PC-3 (cell line): ENCODE measurements around the gene SEMA4A. TPM values are rescaled to one million over a fixed set of nuclear protein-coding genes. Genes with fewer than 3 reads are reported as not detected.

Experiments
- ATAC-seq: fragments of 200-7000 bp; cut with Tn5 transposase; 2 replicates; pipeline ENCODE4 v1.9.1; 2020; ENCODE audit warnings: mild to moderate bottlenecking, moderate library complexity
- BruUV-seq: library from RNA; stranded (reverse); fragments of 400-500 nt; replicated peaks from 2 replicates; lab custom pipeline; 2021; lab: Mats Ljungman, UMichigan
- CTCF ChIA-PET: fragments of 300-600 bp; sonication (Branson Sonifier 250); formaldehyde crosslinking; loops from one replicate; lab custom pipeline; 2022; ENCODE audit warnings: antibody characterized with exemption; lab: Charles Lee
- POLR2A ChIA-PET: fragments of 300-600 bp; sonication (Branson Sonifier 250); formaldehyde crosslinking; loops from one replicate; lab custom pipeline; 2022; ENCODE audit warnings: antibody characterized with exemption; ENCODE audit not compliant: unreplicated experiment; lab: Charles Lee
- DNase-seq: peaks from one replicate; pipeline ENCODE4 v3.0.0-alpha.2; 2015
- H2AFZ ChIP-seq: fragments of 300-600 bp; sonication (generic); 2 replicates; pipeline ENCODE4 v1.6.0; 2016; ENCODE audit warnings: antibody characterized with exemption, low read length
- H3F3A ChIP-seq: fragments of 300-600 bp; sonication (generic); one replicate; pipeline ENCODE4 v1.6.0; 2017; ENCODE audit warnings: antibody characterized with exemption, low read length, control low read depth, mild to moderate bottlenecking; ENCODE audit not compliant: unreplicated experiment
- H3K27ac ChIP-seq: fragments of 300-600 bp; sonication (generic); 2 replicates; pipeline ENCODE4 v1.5.1; 2016; ENCODE audit warnings: mild to moderate bottlenecking, low read length
- H3K27me3 ChIP-seq: fragments of 300-600 bp; sonication (generic); 2 replicates; pipeline ENCODE4 v1.6.1; 2016; ENCODE audit warnings: low read length, mixed read lengths
- H3K36me3 ChIP-seq: fragments of 300-600 bp; sonication (generic); 2 replicates; pipeline ENCODE4 v1.6.1; 2016; ENCODE audit warnings: low read depth, mixed run types, low read length, mixed read lengths
- H3K4me1 ChIP-seq: fragments of 300-600 bp; sonication (generic); 2 replicates; pipeline ENCODE4 v1.5.1; 2016; ENCODE audit warnings: low read length; ENCODE audit not compliant: insufficient read depth
- H3K4me2 ChIP-seq: fragments of 300-600 bp; sonication (generic); 2 replicates; pipeline ENCODE4 v1.6.0; 2016; ENCODE audit warnings: low read length
- H3K4me3 ChIP-seq: fragments of 300-600 bp; sonication (generic); 2 replicates; pipeline ENCODE4 v1.5.1; 2016; ENCODE audit warnings: mild to moderate bottlenecking, low read length, mixed read lengths
- H3K79me2 ChIP-seq: fragments of 300-600 bp; sonication (generic); 2 replicates; pipeline ENCODE4 v1.6.1; 2017; ENCODE audit warnings: low read length, mixed read lengths
- H3K9ac ChIP-seq: fragments of 300-600 bp; sonication (generic); 2 replicates; pipeline ENCODE4 v1.6.0; 2016; ENCODE audit warnings: mild to moderate bottlenecking, low read length
- H3K9me2 ChIP-seq: fragments of 300-600 bp; sonication (generic); replicated peaks from 2 replicates; pipeline ENCODE4 v1.6.1; 2016; ENCODE audit warnings: mixed run types, low read length, mixed read lengths
- H3K9me3 ChIP-seq: fragments of 300-600 bp; sonication (generic); 2 replicates; pipeline ENCODE4 v1.6.1; 2016; ENCODE audit warnings: low read length, mixed read lengths
- H4K20me1 ChIP-seq: fragments of 300-600 bp; sonication (generic); 2 replicates; pipeline ENCODE4 v1.6.1; 2016; ENCODE audit warnings: low read length, mixed read lengths
- CTCF ChIP-seq: fragments of 300-600 bp; sonication (generic); conservative IDR thresholded peaks from 2 replicates; pipeline ENCODE4 v1.5.1; 2017; ENCODE audit warnings: antibody characterized with exemption, low read depth, mild to moderate bottlenecking, low read length
- EZH2 ChIP-seq: fragments of 300-600 bp; sonication (generic); IDR thresholded peaks from one replicate; pipeline ENCODE4 v1.6.1; 2017; ENCODE audit warnings: antibody characterized with exemption, mild to moderate bottlenecking, low read length; ENCODE audit not compliant: unreplicated experiment
- EZH2phosphoT487 ChIP-seq: fragments of 300-600 bp; sonication (generic); IDR thresholded peaks from 2 replicates; pipeline ENCODE4 v1.6.1; 2018; ENCODE audit warnings: mild to moderate bottlenecking, antibody characterized with exemption, low read length, borderline replicate concordance
- intact Hi-C: fragments of 100-400 bp; cut with micrococcal nuclease; formaldehyde crosslinking; loops from 2 replicates; pipeline ENCODE4 v1.9.0; 2023
- total RNA-seq: library from RNA; depleted of rRNA; stranded (reverse); fragments of >200 nt; gene quantifications from 2 replicates; pipeline ENCODE4 v1.2.3, GENCODE V29; 2014

The SEMA4A gene
- total RNA-seq, 1 experiment from 2014 or later: 5.8 TPM

DNA sequence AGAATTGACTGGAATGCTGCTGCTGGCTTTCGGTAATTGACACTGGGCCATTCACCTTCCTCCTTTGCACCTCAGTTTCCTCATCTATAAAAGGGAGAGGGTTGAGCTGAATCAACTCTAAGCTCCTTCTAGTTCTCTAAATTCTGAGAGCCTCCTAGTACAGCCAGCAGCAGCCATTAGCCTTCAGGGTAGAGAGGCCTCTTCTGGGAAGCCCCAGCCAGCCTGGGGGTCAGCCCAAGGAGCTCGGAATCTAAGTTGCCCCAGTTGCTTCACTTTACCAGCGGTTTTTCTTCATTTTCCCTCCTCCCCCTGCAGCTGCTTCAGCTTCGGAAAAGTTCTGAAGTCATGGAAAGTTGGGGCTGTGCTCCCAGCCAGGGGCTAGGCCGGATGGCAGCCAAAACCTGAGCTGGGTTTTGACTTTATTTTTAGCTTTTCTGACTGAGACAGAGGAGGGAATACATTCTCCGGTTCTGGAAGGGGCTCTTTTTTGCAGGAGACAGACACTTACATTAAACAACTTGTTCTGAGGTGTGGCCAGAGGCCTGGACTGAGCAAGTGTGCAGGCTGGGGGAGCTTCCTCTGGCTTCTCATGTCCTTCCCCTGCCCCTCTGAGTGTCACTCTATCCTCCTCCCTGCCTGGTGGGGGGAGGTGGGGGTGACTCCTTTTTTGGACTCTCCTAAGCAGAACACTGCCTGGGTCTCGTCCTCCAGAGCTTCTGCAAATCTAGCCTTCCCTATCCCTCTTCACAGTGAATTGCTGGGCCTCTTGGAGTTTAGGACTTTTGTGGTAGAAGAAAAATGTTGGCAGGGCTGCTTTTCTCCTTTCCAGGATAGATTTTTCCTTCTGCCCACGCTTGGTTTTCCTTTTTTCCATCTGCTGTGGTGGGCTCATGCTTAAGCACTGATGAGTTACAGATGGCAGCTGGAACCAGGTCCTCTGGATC is 24.5 kb upstream of the SEMA4A start:
- Histone ChIP-seq H2AFZ (no peak overlapping the region), H4K20me1 (peaks cover 26% of the 10 kb centered on the region), H3K27me3 (no peaks in the 10 kb centered on the region), H3F3A (peaks cover 16% of the 10 kb centered on the region), H3K9me2 (no peaks in the 10 kb centered on the region), H3K4me2 (peak overlapping the region; percentile 81), H3K36me3 (peaks cover 46% of the 10 kb centered on the region), H3K79me2 (peaks cover 81% of the 10 kb centered on the region), H3K9ac (peak overlapping the region; percentile 93), H3K4me1 (peaks cover 65% of the 10 kb centered on the region), H3K27ac (peak overlapping the region; percentile 98), H3K9me3 (no peaks in the 10 kb centered on the region), H3K4me3 (peak overlapping the region; percentile 58)
- BruUV-seq: no TSS peak
- TF ChIP-seq CTCF: no peak
- TF ChIP-seq EZH2phosphoT487: no peak
- TF ChIP-seq EZH2: no peak
- ATAC-seq (no peak), DNase-seq (peak; percentile 37)
- ChIA-PET CTCF (interaction anchor here (0.9 to 2.0 kb wide), 6 partner anchors 10 to 96 kb away, joined by 3 to 22 read pairs (median 8); no protein-coding TSS in a partner anchor), POLR2A (interaction anchor here (0.6 to 1.7 kb wide), 7 partner anchors 10 to 1158 kb away, joined by 3 to 8 read pairs (median 4); partner anchors contain the start of gene SHC1)
- intact Hi-C loops: no loop called here

GRCh38 chr1:156129687-156130577 is 23.5 kb upstream of the SEMA4A start:
- H3K9me2 ChIP-seq: no peaks in the 10 kb centered on the region
- H3K9ac ChIP-seq: peak overlapping the region; percentile 93
- peaks cover 11% of the 10 kb centered on the region for H3F3A ChIP-seq
- H3K4me1 ChIP-seq: peaks cover 55% of the 10 kb centered on the region
- peak; percentile 46 for ATAC-seq
- ChIA-PET POLR2A (interaction anchor here (0.6 to 1.2 kb wide), 7 partner anchors 12 to 152 kb away, joined by 3 to 13 read pairs (median 4); no protein-coding TSS in a partner anchor), CTCF (interaction anchor here (0.5 to 2.0 kb wide), 13 partner anchors 12 to 218 kb away, joined by 3 to 22 read pairs (median 5); partner anchors contain the start of gene PMF1)
- no peak overlapping the region for H2AFZ ChIP-seq
- TF ChIP-seq EZH2: no peak
- peak; percentile 99 for TF ChIP-seq CTCF
- no peak for TF ChIP-seq EZH2phosphoT487
- H3K36me3 ChIP-seq: peaks cover 50% of the 10 kb centered on the region
- intact Hi-C loops: loop anchor here (1.0 kb wide), 3 partner anchors 16 to 40 kb away; partner anchors contain the start of gene LMNA
- TSS peak; percentile 88 for BruUV-seq
- H4K20me1 ChIP-seq: peaks cover 26% of the 10 kb centered on the region
- H3K79me2 ChIP-seq: peaks cover 71% of the 10 kb centered on the region
- H3K9me3 ChIP-seq: no peaks in the 10 kb centered on the region
- peak; percentile 100 for DNase-seq
- H3K27me3 ChIP-seq: no peaks in the 10 kb centered on the region
- H3K4me2 ChIP-seq: peak overlapping the region; percentile 81
- peak overlapping the region; percentile 98 for H3K27ac ChIP-seq
- peak overlapping the region; percentile 58; the same call in 1 of the 2 replicates for H3K4me3 ChIP-seq
